Fibroblast of skin of scalp (primary cell): ENCODE measurements around the gene CNFN. TPM values are rescaled to one million over a fixed set of nuclear protein-coding genes. Genes with fewer than 3 reads are reported as not detected.
A peak's percentile ranks its signal among the peaks of the same experiment; 100 is the strongest.

Experiments
- DNase-seq: peaks from one replicate; pipeline ENCODE4 v3.0.0-alpha.2; 2013
- polyA plus RNA-seq, 2 experiments: library from polyadenylated mRNA; unstranded; fragments of 120-200 nt; gene quantifications; one replicate each; pipeline ENCODE4 v1.2.1, GENCODE V29; 2013; ENCODE audit not compliant: insufficient read length in 2 of 2

The CNFN gene, protein sequence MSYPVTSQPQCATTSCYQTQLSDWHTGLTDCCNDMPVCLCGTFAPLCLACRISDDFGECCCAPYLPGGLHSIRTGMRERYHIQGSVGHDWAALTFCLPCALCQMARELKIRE
- 0.66 TPM for polyA plus RNA-seq (2013, experiment 1 of 2; ENCODE audit: insufficient read length)
- not detected for polyA plus RNA-seq (2013, experiment 2 of 2; ENCODE audit: insufficient read length)

DNA sequence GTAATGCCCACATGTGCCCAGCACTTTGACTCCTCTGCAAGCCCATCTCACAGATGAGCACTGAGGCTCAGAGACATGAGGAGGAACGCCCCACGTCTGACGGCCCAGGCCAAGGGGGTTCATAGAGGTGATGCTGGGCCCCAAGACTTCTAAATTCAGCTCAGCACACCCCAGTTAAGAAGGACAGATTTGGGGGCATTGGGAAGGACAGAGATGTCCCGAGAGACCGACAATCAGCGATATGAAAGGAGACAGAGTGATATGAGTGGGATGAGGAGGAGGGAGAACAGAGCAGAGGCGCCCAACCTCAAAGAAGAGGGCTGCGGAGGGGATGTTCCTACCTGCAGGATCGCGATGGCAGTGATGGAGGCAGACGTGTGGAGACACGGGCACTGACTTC is at the start of gene CNFN:
CNFN (minus strand) TSS at position 399 of the 400 bp plus-strand sequence. CDS start 1,260 bp downstream, outside the sequence.
- no peak for DNase-seq

DNA sequence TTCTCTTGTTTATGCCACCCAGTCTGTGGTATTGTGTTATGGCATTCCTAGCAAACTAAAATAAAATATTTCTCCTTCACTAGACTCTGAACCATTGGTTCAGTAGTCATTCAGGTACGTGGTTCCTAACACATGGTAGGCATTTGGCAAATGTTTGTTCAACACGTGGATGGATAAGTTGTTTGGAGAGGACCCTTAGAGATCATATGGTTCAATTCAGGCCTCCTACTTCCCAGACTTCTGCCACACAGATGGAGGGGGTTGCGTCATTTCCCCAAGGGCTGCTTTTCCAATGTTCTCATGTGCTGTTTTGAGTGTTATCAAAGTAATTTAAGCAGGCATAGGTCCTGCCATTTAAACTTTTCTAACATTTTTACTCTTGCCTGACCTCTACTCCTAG is 45.9 kb upstream of the CNFN start:
- DNase-seq: peak; percentile 73

DNA sequence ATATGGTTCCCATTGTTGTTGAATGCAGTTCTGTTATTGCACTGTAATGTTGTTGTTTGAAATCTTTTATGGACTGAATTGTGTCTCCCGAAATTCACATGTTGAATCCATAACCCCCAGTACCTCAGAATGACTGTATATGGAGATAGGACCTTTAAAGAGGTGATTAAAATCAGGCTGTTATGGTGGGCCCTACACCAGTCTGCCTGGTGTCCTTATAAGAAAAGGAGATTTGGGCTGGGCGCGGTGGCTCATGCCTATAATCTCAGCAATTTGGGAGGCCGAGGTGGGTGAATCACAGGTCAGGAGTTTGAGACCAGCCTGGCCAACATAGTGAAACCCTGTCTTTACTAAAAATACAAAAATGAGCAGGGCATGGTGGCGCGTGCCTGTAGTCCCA is 45.2 kb upstream of the CNFN start:
- no peak for DNase-seq

DNA sequence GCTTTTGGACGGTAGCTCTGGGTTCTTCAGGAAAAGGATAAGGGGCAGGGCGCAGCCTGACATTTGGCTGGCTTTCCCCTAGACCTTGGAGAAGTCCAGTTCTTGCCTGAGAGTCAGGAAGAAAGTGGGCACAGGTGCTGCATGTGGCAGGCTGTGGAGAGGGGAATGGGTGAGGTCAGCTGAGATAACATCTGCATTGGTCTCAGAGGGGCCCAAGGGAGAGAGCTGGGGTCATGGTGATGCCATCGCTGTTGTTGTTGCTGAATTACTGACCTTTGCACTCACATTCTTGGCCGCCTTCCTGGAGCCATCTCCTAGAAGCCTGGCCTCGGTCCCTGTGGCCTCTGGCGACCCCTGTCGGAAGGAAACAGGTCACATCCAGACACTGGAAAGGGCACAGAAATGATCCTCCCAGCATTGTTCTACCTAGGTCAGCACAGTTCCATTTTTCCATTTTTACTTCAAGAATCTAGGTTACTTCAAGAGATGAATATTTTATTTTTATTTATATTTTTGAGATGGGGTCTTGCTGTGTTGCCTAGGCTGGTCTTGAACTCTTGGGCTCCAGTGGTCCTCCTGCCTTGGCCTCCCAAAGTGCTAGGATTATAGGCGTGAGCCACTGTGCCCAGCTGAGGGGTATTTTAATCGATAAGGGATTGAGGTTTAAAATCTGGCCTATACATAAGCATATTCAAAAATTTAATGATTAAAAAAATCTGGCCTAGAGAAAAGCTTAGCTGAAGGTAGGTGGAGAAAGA is 43.6 kb upstream of the CNFN start:
- peak; percentile 52 for DNase-seq

DNA sequence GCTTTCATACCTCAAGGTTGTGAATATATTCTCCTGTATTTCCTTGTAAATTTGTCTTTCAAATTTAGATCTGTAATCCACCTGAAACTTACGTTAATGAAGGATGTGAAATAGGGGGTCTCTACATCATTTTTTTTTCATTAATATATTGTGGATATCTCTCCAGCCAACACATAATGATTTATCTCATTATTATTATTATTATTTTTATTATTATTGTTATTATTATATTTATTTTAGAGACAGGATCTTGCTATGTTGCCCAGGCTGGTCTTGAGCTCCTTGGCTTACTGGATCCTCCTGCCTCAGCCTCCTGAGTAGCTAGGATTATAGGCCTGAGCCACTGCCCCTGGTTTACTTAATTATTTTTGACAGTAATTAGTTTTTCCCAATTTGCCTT is 41.4 kb upstream of the CNFN start:
- no peak for DNase-seq

DNA sequence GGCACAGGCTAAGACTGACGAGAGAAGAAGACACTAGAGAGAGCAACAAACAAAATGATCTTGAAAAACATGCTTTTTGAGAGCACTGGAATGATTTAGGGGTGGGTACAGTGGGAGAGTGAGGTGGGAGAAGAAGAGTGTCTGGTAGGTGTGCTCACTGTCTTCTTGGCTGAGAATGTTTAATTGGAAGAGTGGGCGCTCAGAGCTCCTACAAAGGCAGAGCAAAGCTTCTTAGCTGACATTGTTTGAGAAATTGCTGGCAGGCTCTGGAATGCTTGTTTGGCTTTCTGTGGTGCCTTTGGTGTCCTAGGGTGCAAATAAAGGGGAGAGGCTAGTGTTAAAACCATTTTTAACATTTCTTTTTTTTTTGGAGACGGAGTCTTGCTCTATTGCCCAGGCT is 38.6 kb upstream of the CNFN start:
- no peak for DNase-seq

DNA sequence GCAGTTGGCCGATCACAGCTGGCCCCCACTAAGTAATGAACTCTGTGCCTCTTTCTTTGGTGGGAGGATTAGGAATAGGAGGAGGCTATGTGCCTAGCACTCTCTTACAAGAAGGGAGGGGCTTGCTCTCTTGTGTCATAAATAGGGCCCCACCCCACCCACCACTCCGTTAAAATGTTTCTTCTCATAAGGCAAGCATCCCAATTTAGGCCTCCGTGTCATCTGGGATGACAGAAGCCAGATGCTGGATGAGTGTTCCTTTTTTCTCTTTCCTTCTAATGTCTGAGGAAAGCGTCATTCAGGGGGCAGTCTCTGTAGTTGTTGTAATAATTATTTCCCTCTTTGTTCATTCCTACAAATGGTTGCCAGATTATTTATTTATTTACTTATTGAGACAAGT is 37.2 kb upstream of the CNFN start, which contains the start of gene LIPE:
LIPE (minus strand) TSS at position 76 of the 400 bp plus-strand sequence. CDS start 239 bp downstream, outside the sequence.
- no peak for DNase-seq

DNA sequence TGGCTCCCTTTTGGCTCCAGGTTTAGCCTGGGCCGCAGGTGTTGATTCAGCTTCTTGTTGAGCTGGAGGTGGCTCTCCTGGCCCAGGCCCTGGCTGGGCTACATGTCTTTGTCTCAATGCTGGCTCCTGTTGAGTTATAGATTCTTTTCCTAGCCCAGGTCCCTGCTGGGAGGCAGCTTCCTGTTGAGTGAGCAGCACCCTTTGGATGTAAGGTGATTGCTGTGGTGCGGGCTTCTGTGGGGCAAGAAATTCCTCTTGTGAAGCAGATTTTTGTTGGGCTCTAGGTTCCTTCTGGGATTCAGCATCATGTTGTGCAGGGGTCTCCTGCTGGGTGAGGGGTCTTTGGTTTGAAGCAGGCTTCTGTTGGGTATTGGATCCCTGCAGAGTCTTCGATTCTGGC is 36.5 kb upstream of the CNFN start:
- DNase-seq: no peak

DNA sequence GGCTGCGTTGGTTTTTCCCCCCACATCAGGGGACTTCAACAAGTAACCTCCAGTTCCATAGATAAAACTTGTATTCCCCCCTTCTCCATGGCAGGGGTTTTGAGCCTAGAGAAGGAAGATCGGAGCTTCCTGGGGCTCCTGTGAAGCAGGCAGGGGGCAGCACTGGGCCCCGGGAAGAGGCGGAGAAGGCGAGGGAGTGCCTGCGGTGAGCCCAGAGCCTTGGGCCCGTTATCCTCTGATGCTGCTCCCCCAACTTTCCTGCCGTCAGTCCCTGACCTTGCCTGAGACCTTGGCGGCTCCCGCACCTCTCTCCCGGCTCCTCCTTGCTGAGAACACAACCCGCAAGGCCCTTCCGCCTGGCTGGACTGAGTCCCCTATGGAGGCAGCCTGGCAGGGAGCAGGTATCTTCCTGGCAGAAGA is 34.6 kb upstream of the CNFN start:
- DNase-seq: no peak

DNA sequence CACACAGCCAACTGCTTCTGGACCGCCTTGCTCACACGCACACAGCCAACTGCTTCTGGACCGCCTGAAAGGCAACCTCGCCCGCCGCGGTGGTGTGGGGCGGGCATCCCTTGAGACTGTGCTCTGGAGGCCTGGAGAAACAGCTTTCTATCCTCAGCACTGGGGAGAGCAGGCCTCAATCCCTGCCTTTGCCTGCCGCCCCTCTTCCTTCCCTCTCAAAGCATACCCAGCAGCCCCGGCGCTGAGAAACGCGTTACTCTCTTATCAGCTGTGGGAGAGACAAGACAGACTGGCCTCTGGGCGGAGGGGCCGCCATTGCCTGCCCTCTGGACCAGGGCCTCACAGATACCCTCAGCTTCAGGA is 34.2 kb upstream of the CNFN start:
- DNase-seq: no peak

DNA sequence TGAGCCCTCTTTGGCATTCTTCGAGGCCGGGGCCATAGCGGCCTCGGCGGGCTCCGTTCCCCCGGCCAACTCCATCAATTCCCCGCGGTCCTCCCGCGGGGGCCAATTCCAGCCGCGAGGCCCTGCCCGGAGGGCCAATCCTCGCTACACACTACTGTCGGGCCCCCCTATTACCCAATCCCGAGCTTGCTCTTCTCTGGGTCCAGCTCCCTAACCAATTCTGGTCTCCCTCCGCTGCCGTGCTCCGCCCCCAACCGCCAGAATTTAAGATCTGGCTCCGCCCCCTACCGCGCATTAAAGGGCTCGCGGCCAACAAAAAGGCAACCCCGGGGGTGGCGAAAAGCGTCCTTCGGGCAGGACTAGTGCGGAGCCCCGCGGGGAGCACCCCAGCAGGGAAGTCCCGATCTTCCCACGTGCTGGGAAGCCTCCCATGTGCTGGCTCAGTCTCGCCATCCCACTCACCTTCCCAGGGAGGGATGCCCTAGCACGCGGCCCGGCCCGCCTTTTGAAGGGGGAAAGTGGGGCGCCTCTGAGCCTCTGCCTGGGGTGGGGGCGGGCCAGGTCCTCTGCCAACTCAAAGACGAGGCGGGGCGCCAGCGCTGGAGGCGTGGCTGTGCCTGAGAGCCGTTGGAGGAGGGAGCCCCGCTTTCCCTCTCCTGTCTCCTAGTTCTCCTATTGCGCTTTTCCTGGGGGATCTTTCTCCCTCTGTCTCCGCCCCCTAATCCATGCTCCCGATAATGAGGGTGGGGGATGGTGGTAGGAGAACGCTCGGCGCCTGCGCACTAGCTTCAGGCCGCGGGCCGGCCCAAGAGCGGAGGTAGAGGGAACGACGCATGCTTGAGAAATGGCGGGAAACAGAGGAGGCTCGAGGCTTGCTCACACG is 33.6 kb upstream of the CNFN start:
- peak; percentile 96 for DNase-seq

DNA sequence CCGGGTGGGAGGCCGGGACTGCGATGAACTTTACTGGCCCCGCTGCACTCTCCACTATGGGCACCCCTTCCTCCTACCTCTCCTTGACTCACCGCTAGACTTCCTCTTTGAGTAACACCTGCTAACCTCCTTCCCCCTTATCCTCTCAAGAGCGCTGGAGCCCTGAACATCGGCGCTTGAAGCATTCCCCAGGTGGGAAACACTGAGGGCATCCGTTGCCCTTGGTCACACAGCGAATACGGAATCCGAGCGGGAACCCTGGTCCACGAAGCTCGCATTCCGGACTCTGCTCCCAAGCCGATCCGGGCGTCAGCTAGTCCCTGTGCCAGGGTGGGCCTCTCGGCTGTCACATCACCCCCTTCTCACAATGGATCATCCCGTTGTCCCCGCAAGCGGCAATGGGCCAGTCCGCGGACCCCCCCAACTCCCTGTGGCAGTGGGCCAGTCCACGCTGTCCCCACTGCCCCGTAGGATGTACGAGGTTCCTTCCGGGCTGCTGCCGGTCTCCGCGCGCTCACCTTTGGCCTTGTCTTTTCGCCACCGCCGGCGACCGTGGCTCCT is 32.9 kb upstream of the CNFN start:
- DNase-seq: no peak

DNA sequence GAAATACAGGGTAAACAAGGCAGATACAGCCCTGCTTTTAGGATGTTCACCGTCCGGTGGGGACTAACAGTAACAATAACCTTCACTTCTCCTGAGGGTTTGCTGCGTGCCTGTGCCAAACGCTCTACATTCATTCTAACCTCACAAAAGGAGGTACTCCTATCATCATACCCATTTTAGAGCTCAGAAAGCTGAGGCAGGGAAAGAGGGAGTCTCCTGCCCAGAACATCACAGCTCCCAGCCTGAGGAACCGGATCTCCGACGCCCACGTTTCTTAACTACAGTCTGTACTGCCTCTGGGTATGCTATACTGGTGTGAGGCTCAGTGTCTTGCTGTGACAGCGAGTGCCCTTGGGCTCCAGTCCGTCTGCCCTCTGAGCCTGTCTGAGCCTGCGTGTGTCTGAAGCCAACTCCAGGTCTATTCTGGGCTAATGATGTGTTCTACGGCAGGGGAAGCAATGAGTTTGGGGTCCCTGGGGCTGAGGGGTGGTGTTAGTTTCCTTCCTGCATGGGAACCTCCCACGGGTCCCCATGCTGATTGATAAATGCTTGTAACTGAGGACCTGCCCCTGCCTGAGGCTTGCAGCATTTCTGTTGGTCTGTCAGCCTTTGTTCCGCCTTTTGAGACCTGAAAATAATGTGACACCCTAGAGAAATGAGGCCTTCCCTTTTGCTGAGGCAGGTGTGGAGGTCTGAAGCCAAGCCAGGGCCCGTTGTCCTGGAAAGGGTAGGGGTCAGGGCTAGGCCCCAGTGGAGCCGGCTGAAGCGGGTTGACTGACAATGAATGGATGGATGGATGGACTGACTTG is 32.2 kb upstream of the CNFN start:
- no peak for DNase-seq

DNA sequence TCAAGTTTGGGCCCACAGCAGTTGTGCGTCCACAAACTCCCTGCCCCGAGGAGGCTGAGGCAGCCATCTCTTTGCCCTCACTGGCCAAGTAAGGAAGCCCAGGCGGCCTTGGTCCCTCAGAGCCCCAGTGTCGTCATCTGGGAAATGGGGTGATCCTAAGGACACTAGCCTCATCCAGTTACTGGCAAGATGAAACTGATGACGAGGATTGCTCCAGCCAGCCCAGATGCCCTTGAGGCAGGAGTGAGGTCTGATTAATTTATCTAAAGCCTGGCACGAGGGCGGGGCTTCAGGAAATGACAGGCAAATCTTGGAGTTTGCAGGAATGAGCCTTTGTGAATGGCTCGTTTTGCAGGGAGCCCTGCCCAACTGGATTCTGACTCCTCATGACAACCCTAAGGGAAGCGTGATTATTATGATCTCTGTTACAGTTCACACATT is 31.5 kb upstream of the CNFN start:
- DNase-seq: no peak

DNA sequence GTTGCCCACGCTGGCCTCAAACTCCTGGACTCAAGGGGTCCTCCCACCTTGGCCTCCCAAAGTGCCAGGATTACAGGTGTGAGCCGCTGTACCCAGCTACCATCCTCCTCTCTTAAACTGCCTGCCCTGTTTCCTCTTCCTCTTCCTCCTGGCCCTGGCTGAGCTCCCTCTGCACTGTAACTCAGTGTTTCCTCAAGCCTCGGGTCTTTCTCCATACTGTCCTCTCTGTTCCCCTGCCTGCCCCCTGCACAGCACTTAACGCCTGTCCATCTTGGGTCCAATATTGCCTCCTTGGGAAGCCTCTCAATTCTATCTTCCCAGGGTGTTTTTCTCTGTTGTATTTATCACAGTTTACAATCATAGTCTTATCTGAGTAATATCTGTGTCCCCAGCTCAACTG is 31.0 kb upstream of the CNFN start:
- no peak for DNase-seq

DNA sequence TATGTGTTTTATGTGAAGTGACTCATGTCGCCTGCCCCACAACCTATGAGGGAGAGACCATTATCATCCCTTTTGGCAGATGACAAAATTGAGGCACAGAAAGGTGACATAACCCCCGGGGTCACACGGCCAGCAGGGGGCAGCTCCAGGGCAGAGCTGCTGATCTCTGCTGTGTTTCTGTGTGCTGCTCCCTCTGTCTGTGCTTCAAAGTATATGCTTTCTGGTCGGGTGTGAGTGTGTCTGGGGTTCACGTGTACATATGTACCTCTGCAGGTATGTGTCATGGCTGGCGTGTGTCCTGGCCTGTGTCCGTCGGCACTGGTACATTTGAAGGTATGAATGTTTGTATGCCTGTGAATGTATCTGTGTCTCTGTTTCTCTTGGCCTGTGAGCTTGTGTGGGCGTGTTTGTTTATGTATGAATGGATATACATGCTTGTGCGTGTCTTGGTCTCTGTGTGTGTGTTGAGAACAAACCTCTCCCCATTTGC is 30.0 kb upstream of the CNFN start:
- peak; percentile 38 for DNase-seq

DNA sequence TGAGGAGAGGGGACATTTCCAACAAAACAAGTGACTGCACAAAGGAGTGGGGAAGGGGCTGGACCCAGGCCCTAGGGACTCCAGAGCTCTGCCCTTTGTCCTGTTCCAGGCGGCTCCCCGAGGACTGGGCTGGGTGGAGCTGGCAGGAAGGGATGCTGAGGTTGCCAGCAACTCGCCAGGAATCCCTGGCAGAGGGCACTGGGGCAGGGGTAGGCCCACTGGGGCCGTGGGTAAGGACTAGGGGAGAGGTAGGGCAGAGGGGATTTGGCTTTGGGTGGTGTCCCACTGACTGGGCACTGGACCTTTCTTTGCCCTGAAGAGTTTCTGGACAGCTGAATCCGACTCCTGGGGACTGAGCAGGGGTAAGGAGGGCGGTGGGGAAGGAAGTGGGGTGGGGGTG is 29.2 kb upstream of the CNFN start:
- DNase-seq: no peak

DNA sequence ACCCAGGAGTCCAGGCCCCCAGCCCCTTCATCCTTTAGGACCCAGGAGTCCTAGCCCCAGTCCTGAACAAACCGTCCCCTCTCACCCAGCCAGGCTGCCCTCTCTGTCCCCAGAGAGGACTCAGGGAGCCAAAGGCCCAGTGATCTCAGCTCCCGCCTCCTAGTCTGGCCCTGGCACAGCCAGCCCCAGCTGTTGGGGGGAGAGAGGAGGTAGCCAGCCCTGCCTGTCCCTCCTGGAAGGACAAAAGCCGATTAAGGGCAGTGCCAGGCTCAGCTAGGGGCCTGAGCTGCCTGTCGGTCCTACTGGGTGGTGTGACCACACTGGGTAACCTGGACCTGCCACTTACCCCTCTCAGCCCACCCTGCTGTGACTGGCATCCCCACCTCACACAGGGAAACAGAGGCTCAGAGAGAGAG is 22.6 kb upstream of the CNFN start:
- DNase-seq: no peak

DNA sequence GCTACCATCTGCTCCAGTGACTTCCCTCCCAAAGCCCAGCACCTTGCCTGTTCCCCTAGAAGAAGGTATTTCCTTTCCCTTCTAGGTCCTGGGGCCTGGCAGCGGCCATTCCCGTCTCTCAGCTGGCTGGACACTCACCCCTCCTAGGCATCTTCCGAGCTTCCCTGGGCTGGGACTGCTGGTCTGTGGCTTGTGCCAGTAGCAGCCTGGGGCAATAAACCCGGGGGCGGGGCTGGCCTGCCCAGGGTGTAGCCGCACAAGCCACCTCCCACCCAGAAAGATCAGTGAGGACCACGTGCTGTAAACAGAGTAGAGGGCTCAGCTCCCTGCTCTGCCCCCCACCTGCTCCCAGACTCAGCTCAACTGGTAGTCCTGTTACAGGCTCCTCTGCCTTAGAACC is 22.1 kb upstream of the CNFN start:
- DNase-seq: no peak

DNA sequence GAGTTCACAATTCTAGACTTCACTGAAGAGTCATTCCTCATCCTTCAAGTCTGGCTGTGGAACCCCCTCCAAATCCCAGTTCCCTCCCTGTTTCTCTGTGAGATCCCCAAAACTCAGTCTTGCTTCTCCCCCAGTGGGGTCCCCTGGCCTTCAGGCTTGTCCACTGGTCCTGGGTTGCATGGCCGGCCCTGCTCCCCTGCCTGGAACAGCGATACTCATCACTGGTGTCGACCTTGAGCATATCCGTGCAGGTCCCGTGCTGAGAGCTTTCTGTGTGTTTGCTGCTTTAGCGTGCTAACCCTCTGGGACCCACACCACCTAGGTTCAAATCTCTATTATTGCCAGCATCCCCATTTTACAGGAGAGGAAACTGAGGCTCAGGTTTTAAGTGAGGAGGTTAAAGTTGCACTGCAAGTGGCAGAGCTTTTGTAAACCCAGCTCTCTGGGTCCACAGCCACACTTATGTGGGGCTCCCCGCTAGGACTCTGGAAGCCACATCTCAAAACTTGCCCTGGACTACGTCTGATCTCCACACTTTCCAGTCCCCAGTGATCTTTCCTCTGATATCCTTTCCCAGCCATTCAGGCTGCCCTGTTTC is 21.6 kb upstream of the CNFN start:
- no peak for DNase-seq

DNA sequence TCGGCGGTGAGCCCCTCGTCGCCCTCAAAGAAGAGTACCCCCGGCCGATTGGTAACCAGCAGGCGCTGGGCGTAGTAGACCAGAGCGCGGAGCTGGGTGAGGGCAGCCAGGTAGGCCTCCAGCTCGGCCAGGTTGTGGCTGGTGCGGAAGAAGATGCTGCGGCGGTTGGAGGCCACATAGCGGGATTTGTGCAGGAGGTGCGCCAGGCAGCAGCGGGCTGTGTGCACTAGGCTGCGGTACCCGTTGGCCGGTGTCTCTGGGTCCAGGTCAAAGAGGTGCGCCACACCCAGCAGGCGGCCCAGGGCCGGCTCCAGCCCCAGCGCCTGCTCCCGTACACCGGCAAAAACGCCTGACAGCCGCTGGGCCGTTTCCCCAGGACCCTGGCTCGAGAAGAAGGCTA is 20.3 kb upstream of the CNFN start:
- DNase-seq: no peak

DNA sequence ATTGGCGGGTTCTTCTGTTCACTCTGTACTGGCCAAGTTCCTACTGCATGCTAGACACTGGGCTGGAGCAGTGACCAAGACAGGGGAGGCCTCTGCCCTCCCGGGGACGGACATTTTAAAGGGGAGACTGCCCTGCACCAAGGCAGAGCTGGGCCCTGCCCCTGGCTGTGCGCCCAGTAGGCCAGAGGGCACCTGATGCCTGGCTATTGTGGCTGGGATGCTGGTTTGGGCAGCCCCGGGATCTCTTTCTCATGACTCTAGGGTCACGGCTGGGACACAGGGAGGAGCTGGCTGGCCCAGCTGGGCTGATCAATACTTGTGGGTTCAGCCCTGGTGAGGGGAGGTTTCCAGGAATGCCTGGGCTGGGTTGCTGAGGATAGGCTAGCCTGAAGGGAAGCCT is 19.4 kb upstream of the CNFN start:
- DNase-seq: no peak
